ENCODE data around the gene ATXN2. TPM values are rescaled to one million over a fixed set of nuclear protein-coding genes. Genes with fewer than 3 reads are reported as not detected.
A peak's percentile ranks its signal among the peaks of the same experiment; 100 is the strongest.

ATXN2 gene
- total and polyA plus RNA-seq, 8 donors = 12.9 to 28.2 (median 19.4) TPM

DNA sequence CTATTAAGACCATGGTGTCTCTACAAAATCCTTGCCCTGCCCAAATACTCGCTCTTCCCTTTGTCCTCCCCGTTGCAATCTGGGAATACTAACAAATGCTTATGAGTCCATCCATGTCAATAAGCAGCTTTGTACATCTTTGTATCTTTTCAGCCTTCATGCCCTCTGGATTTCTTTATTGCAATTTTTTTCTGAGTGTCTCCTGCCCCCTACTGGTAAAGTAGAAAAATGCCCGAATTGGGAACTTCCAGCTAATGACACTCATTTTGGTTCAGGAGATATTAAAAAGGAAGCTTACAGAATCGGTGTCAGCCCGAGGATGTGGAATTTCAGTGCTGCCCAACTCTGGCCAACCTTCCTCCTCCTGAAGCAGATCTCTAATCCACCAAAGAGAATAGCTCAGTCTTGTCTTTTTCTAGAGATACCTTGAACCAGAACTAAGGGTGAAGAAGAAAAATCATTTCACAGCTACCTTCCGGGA, 147.4 kb downstream of the ATXN2 start:
- intact Hi-C loops (cut with DNase I) = loop anchor here in 2 of 3 donors (2.0 to 5.0 kb wide), 2 partner anchors 51 to 54 kb away; no protein-coding TSS in a partner anchor
- WGBS, 2 donors = 24 to 25% methylated on average over 6 of the region's 6 CpGs
- FAIRE-seq (no peak), DNase-seq (peak in 1 of 6 donors; percentile 10), ATAC-seq (peak in 3 of 4 donors; percentile 45 to 66 (median 48))
- H3K36me3 ChIP-seq = peaks cover 0 to 39% (median 32%) of the 10 kb centered on the region in 3 donors
- H3K27me3 ChIP-seq = no peaks in the 10 kb centered on the region
- H3K27ac ChIP-seq = no peak overlapping the region
- no peak overlapping the region for H3K4me3 ChIP-seq
- peaks cover 1 to 6% (median 5%) of the 10 kb centered on the region in 3 donors for H3K4me1 ChIP-seq
- no peaks in the 10 kb centered on the region for H3K9me3 ChIP-seq
- TF ChIP-seq, protein P1, sequence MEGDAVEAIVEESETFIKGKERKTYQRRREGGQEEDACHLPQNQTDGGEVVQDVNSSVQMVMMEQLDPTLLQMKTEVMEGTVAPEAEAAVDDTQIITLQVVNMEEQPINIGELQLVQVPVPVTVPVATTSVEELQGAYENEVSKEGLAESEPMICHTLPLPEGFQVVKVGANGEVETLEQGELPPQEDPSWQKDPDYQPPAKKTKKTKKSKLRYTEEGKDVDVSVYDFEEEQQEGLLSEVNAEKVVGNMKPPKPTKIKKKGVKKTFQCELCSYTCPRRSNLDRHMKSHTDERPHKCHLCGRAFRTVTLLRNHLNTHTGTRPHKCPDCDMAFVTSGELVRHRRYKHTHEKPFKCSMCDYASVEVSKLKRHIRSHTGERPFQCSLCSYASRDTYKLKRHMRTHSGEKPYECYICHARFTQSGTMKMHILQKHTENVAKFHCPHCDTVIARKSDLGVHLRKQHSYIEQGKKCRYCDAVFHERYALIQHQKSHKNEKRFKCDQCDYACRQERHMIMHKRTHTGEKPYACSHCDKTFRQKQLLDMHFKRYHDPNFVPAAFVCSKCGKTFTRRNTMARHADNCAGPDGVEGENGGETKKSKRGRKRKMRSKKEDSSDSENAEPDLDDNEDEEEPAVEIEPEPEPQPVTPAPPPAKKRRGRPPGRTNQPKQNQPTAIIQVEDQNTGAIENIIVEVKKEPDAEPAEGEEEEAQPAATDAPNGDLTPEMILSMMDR (IDR thresholded peaks at IDR 0.05) = peak; percentile 61 to 69 (median 63)

DNA sequence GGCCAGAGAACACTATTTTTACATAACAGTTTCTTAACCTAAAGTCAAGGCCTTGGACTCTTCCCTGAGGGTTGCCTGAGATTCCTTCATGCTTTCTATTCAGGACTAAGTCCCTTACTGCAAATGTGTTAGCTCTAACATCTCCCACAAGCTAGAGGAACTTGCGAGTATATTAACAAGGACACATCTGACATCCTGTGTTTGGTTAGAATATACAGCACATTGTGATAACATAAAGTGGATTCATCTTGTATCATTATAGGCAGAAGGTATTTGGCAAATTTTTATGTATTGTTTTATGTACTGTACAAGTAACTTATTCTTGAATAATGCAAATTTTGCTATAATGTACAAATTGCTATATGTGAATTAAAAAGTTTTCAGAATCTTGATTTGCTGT, 147.9 kb downstream of the ATXN2 start:
- Histone ChIP-seq H3K36me3 (peaks cover 0 to 39% (median 32%) of the 10 kb centered on the region in 3 donors), H3K4me3 (no peak overlapping the region), H3K27me3 (no peaks in the 10 kb centered on the region), H3K4me1 (peaks cover 3 to 11% (median 10%) of the 10 kb centered on the region in 3 donors), H3K9me3 (no peaks in the 10 kb centered on the region), H3K27ac (no peak overlapping the region)
- ATAC-seq (no peak), FAIRE-seq (no peak), DNase-seq (no peak)
- TF ChIP-seq, protein P1 (IDR thresholded peaks at IDR 0.05) = no peak
- 38 to 52% methylated on average over 1 of the region's 1 CpG for WGBS, 2 donors
- intact Hi-C loops (cut with DNase I) = loop anchor here in 2 of 3 donors (2.0 to 5.0 kb wide), 2 partner anchors 50 to 54 kb away; no protein-coding TSS in a partner anchor

DNA sequence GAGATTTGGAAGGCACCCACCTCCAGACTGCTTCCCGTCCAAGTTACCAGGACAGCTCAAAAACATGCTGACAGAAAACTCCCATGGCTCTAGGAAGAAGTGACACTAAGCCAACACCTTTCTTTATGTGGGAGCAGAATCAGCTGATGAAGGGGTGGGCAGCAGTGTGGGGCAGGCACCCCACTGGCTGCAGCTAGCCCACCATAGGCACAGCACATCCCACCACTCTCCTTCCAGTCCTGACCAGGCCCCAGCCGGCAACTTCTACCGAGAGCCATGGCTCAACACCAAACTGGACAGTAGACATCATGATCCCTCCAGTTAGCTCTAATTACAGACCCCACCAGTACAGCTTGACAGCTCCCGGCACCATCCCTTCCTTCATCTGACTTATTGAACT, 148.4 kb downstream of the ATXN2 start:
- ATAC-seq (no peak), DNase-seq (peak in 2 of 6 donors; percentile 11 to 43), FAIRE-seq (no peak)
- H3K36me3 ChIP-seq = peaks cover 0 to 33% (median 28%) of the 10 kb centered on the region in 3 donors
- intact Hi-C loops (cut with DNase I) = loop anchor here in 2 of 3 donors (2.0 to 5.0 kb wide), 2 partner anchors 50 to 53 kb away; no protein-coding TSS in a partner anchor
- H3K27me3 ChIP-seq = no peaks in the 10 kb centered on the region
- H3K4me1 ChIP-seq = peaks cover 8 to 16% (median 15%) of the 10 kb centered on the region in 3 donors
- no peaks in the 10 kb centered on the region for H3K9me3 ChIP-seq
- H3K4me3 ChIP-seq = no peak overlapping the region
- WGBS, 2 donors = 77 to 83% methylated on average over 4 of the region's 4 CpGs
- TF ChIP-seq, protein P1 (IDR thresholded peaks at IDR 0.05) = no peak
- H3K27ac ChIP-seq = no peak overlapping the region

GRCh38 chr12:111448846-111449790, 150.0 kb downstream of the ATXN2 start:
- TF ChIP-seq, protein P1 (IDR thresholded peaks at IDR 0.05) = no peak
- DNase-seq (peak in 1 of 6 donors; percentile 1), ATAC-seq (no peak), FAIRE-seq (no peak)
- no peak overlapping the region for H3K4me3 ChIP-seq
- WGBS, 2 donors = 73 to 78% methylated on average over 4 of the region's 4 CpGs
- no peak overlapping the region for H3K27ac ChIP-seq
- H3K9me3 ChIP-seq = no peaks in the 10 kb centered on the region
- H3K4me1 ChIP-seq = peaks cover 24 to 32% (median 31%) of the 10 kb centered on the region in 3 donors
- peaks cover 0 to 19% (median 14%) of the 10 kb centered on the region in 3 donors for H3K36me3 ChIP-seq
- no peaks in the 10 kb centered on the region for H3K27me3 ChIP-seq
- intact Hi-C loops (cut with DNase I) = no loop called here
